ENCODE measurements around the gene SBK2. TPM values are rescaled to one million over a fixed set of nuclear protein-coding genes. Genes with fewer than 3 reads are reported as not detected.

The SBK2 gene
- total RNA-seq, 1 experiment from 2014 or later, result 5.2 TPM

- TF ChIP-seq ARID4B (CRISPR knock-in tag; IDR thresholded peaks at IDR 0.05; ENCODE audit: borderline replicate concordance) (peak; percentile 99), GABPB1 (CRISPR knock-in tag; IDR thresholded peaks at IDR 0.05) (no peak), E2F5 (CRISPR knock-in tag; IDR thresholded peaks at IDR 0.05) (peak; percentile 99), RELA (CRISPR knock-in tag; IDR thresholded peaks at IDR 0.05; ENCODE audit: borderline replicate concordance) (peak; percentile 99), HMGXB4 (CRISPR knock-in tag; IDR thresholded peaks at IDR 0.05) (peak; percentile 77; the same call in 1 of the 2 replicates), ATF2 (CRISPR knock-in tag; IDR thresholded peaks at IDR 0.05; ENCODE audit: borderline replicate concordance, low read depth) (peak; percentile 96), CBFB (CRISPR knock-in tag; IDR thresholded peaks at IDR 0.05; ENCODE audit: low read depth) (peak; percentile 95; the same call in 1 of the 2 replicates), NR3C1 (CRISPR knock-in tag; conservative IDR thresholded peaks at IDR 0.05; ENCODE audit: low read depth) (peak; percentile 98), GTF2I (CRISPR knock-in tag; conservative IDR thresholded peaks at IDR 0.05) (no peak), SMAD3 (CRISPR knock-in tag; IDR thresholded peaks at IDR 0.05; ENCODE audit: borderline replicate concordance) (peak; percentile 97), ZBTB43 (CRISPR knock-in tag; IDR thresholded peaks at IDR 0.05) (peak; percentile 99), ZMAT4 (CRISPR knock-in tag; IDR thresholded peaks at IDR 0.05) (no peak), ZBTB21 (CRISPR knock-in tag; IDR thresholded peaks at IDR 0.05; ENCODE audit: borderline replicate concordance) (peak; percentile 98), GRHL2 (CRISPR knock-in tag; IDR thresholded peaks at IDR 0.05; ENCODE audit: insufficient replicate concordance, severe bottlenecking) (no peak), SP1 (CRISPR knock-in tag; conservative IDR thresholded peaks at IDR 0.05) (peak; percentile 92), ZSCAN18 (CRISPR knock-in tag; IDR thresholded peaks at IDR 0.05) (no peak), ZNF512 (CRISPR knock-in tag; IDR thresholded peaks at IDR 0.05; ENCODE audit: borderline replicate concordance) (peak; percentile 87; the same call in 1 of the 2 replicates), ATF1 (CRISPR knock-in tag; IDR thresholded peaks at IDR 0.05) (peak; percentile 97)
Observed at GRCh38 chr19:55503502-55504251, 33.3 kb downstream of the SBK2 start (continued).
